ENCODE results near the gene KCTD7.
"Not testable (repeated sequence)": the region's sequence is repeated elsewhere in the genome, so short reads cannot be mapped to it uniquely, and the experiment has no call there.

Gene KCTD7

DNA sequence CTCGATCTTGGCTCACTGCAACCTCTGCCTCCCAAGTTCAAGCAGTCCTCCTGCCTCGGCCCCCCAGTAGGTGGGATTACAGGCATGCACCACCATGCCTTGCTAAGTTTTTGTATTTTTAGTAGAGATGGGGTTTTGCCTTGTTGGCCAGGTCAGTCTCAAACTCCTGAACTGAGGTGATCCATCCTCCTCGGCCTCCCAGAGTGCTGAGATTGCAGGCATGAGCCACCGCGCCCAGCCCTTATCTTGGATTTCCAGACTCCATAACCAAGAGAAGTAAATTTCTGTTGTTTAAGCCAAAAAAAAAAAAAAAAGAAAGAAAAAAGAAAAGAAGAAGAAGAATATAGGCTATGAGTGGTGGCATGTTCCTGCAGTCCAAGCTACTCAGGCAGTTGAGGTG is 58.5 kb downstream of the KCTD7 start:
- no peak for FAIRE-seq

GRCh38 chr7:66687672-66688071 is 59.0 kb downstream of the KCTD7 start:
- not testable (repeated sequence) for FAIRE-seq; DNase-seq (ENCODE audit: insufficient read length, low spot score)

More for the DNA sequence above, 58.5 kb downstream of the KCTD7 start:
- TF ChIP-seq POLR2AphosphoS5 (IDR thresholded peaks at IDR 0.05; ENCODE audit: low read depth, low read length): no peak
- no peak for TF ChIP-seq POU2F2 (IDR thresholded peaks at IDR 0.05; ENCODE audit: low read depth, low read length)
- TF ChIP-seq POLR2A (IDR thresholded peaks at IDR 0.05; ENCODE audit: low read depth, low read length): no peak
- no peak for TF ChIP-seq SPI1 (IDR thresholded peaks at IDR 0.05; ENCODE audit: low read depth, low read length)
- no peak for TF ChIP-seq PAX5 (IDR thresholded peaks at IDR 0.05; ENCODE audit: insufficient read depth, low read length, severe bottlenecking)
- no peak for TF ChIP-seq TAF1 (IDR thresholded peaks at IDR 0.05; ENCODE audit: low read depth, low read length)
- DNase-seq (ENCODE audit: insufficient read length, low spot score): no peak

- DNase-seq (ENCODE audit: insufficient read length, low spot score) (no peak), FAIRE-seq (no peak)
- TF ChIP-seq POU2F2 (IDR thresholded peaks at IDR 0.05; ENCODE audit: low read depth, low read length) (no peak), SPI1 (IDR thresholded peaks at IDR 0.05; ENCODE audit: low read depth, low read length) (no peak), POLR2AphosphoS5 (IDR thresholded peaks at IDR 0.05; ENCODE audit: low read depth, low read length) (no peak), POLR2A (IDR thresholded peaks at IDR 0.05; ENCODE audit: low read depth, low read length) (no peak), PAX5 (IDR thresholded peaks at IDR 0.05; ENCODE audit: insufficient read depth, low read length, severe bottlenecking) (no peak)
Observed at GRCh38 chr7:66689081-66689480, 60.4 kb downstream of the KCTD7 start.

DNA sequence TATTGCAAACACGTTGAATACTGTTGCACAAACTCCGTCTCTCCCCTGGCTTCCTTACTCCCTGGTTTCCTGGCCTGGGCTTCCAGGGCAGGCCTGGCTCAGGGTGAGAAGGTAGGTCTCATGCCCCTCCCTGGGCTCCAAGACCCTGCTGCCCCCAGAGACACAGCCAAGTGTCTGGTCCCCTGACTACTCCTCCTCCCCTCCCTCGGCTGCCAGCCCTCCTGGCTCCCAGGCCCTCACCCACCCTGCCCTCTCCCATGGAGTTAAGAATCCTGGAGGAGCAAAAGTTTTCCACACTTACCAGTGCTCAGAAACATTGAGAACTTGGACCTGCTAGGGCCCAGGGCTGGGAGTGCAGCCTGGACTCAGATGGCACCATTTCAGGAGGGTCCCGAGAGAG is 64.7 kb downstream of the KCTD7 start:
- no peak for FAIRE-seq
- DNase-seq (ENCODE audit: insufficient read length, low spot score): no peak
- TF ChIP-seq PAX5 (IDR thresholded peaks at IDR 0.05; ENCODE audit: insufficient read depth, low read length, severe bottlenecking) (no peak), POLR2AphosphoS5 (IDR thresholded peaks at IDR 0.05; ENCODE audit: low read depth, low read length) (no peak), TAF1 (IDR thresholded peaks at IDR 0.05; ENCODE audit: low read depth, low read length) (no peak), POLR2A (IDR thresholded peaks at IDR 0.05; ENCODE audit: low read depth, low read length) (no peak), POU2F2 (IDR thresholded peaks at IDR 0.05; ENCODE audit: low read depth, low read length) (no peak), SPI1 (IDR thresholded peaks at IDR 0.05; ENCODE audit: low read depth, low read length) (no peak)

All from GM12891 (cell line).